Measurements from ENCODE around the gene CSF1R. TPM values are rescaled to one million over a fixed set of nuclear protein-coding genes. Genes with fewer than 3 reads are reported as not detected.

Gene CSF1R
- total RNA-seq, 3 donors from 2014 or later: 9.0 to 39.0 (median 20.4) TPM

DNA sequence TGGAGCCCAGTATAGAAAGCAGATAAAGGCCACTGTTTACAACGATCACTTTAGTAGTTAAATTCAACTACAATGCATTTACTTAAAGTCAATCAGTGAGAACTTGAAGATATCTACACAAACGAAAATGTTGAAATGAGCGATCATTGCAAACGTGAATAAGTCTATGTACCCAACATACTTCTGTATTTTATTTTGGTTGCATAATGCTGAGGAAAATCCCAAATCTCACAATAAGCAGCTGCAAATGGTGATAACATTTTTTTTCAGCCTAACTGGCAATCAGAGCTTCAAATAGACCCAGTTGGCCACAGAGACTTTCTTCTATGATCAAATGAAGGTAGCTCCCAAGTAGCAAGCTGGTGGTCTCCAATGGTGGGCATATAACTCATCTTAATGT lies 37.2 kb upstream of the CSF1R start:
- TF ChIP-seq, protein P1, sequence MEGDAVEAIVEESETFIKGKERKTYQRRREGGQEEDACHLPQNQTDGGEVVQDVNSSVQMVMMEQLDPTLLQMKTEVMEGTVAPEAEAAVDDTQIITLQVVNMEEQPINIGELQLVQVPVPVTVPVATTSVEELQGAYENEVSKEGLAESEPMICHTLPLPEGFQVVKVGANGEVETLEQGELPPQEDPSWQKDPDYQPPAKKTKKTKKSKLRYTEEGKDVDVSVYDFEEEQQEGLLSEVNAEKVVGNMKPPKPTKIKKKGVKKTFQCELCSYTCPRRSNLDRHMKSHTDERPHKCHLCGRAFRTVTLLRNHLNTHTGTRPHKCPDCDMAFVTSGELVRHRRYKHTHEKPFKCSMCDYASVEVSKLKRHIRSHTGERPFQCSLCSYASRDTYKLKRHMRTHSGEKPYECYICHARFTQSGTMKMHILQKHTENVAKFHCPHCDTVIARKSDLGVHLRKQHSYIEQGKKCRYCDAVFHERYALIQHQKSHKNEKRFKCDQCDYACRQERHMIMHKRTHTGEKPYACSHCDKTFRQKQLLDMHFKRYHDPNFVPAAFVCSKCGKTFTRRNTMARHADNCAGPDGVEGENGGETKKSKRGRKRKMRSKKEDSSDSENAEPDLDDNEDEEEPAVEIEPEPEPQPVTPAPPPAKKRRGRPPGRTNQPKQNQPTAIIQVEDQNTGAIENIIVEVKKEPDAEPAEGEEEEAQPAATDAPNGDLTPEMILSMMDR (IDR thresholded peaks at IDR 0.05): no peak
- DNase-seq: no peak
- Histone ChIP-seq H3K9me3 (no peaks in the 10 kb centered on the region), H3K4me1 (ENCODE audit: low read depth) (peaks cover 10% of the 10 kb centered on the region), H3K36me3 (ENCODE audit: low read depth) (no peaks in the 10 kb centered on the region), H3K4me3 (no peak overlapping the region)
- ATAC-seq: no peak
- intact Hi-C loops (cut with DNase I, micrococcal nuclease): no loop called here

DNA sequence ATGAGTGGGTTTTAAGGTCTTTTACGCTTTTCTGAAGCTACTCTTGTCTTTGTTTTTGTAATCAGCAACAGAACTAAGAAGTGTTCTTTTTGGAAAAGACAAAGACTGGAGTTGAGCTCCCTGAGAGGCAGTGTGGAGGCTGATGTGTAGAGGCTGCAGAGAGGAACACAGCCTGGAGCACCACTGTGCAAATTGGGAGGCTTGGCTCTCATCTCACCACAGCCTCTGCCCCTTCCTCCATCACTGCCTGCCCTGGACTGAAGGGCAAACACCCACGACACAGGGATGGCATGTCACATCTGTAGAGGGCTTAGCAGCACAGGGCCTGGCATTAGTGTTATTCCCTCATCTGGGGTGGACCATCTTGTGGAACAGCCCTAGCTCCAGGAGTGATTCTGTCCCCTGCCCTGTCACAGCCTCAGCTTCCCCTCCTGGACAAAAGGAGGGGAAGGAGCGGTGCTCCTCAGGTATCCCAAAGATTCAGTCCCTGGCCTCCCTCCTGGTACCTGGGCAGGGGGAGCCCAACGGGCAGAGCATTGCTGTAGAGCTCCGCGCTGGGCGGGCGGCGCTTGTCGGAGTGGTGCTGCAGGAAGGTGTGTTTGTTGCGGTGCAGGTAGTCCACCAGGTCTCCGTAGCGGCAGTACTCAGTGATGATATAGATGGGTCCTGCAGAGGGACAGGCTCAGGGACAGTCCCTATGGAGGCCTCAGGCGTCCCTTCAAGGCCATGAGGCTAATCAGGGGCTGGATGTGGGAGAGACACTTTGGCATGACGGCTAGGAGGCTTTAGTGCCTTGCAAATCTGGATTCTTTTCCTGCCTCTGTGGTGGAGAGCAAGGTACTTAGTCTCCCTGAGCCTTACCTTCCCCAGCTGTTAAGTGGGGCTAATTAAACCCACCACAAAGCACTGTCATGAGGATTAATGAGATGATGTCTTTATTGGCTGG lies 36.5 kb upstream of the CSF1R start:
- H3K9me3 ChIP-seq: no peaks in the 10 kb centered on the region
- ATAC-seq: peak; percentile 10
- peaks cover 10% of the 10 kb centered on the region for H3K4me1 ChIP-seq (ENCODE audit: low read depth)
- TF ChIP-seq, protein P1 (IDR thresholded peaks at IDR 0.05): no peak
- H3K36me3 ChIP-seq (ENCODE audit: low read depth): no peaks in the 10 kb centered on the region
- H3K4me3 ChIP-seq: no peak overlapping the region
- intact Hi-C loops (cut with DNase I, micrococcal nuclease): no loop called here
- DNase-seq: no peak

DNA sequence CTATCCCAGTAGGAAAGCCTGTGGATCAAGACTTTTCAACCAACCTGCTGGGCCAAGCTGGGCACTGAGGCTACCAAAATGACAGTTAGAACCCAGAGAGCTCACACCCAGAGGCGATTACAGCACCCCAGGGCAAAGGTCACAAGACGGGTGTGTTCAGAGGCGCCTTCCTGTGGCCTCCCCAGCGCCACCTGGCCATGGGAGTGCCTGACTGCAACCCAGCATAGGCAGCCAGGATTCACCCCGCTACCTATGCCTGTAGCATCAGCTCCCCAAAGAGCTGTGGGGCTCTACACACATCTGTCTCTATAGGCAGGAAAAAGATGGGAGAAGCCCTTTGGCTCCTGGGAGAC lies 35.8 kb upstream of the CSF1R start:
- DNase-seq: peak; percentile 86 to 91 (median 87)
- TF ChIP-seq, protein P1 (IDR thresholded peaks at IDR 0.05): peak; percentile 39
- no peak overlapping the region for H3K4me3 ChIP-seq
- H3K4me1 ChIP-seq (ENCODE audit: low read depth): peaks cover 10% of the 10 kb centered on the region
- H3K9me3 ChIP-seq: no peaks in the 10 kb centered on the region
- H3K36me3 ChIP-seq (ENCODE audit: low read depth): no peaks in the 10 kb centered on the region
- intact Hi-C loops (cut with DNase I, micrococcal nuclease): no loop called here
- peak; percentile 96 for ATAC-seq

DNA sequence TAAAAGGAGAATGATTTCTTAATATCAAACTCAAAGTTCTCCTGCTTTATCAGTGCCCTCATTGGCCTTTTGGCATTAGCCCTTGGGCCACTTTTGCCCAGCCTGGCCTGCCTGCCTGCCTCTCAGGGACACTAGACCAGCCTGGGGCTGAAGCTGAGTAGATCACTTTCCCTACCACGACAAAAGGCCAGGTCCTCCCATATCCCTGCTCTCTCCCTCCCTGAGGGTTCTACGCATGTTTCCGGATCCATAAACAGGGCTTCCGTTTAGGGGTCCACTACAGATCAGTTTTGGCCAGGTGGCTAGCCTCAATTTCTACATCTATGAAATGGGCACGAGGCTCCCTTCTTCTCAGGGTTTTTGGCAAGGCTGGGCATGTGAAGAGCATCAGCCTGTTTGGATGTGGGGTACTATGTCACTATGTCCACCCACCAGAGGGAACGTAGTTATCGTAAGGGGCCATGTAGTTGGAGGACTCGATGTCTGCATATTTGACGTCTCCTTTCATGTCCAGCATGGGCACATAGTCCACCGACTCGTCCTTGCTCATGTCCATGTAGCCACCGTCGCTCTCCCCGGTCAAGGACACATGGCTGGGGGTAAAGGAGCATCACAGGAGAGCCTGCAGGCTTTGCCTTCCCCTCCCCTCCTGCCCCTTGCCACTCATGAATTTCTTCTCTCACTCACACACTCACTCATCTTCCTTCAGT lies 35.2 kb upstream of the CSF1R start:
- no peak for DNase-seq
- TF ChIP-seq, protein P1 (IDR thresholded peaks at IDR 0.05): no peak
- no peak overlapping the region for H3K4me3 ChIP-seq
- H3K9me3 ChIP-seq: no peaks in the 10 kb centered on the region
- ATAC-seq: no peak
- no peaks in the 10 kb centered on the region for H3K36me3 ChIP-seq (ENCODE audit: low read depth)
- H3K4me1 ChIP-seq (ENCODE audit: low read depth): peaks cover 10% of the 10 kb centered on the region
- intact Hi-C loops (cut with DNase I, micrococcal nuclease): no loop called here

DNA sequence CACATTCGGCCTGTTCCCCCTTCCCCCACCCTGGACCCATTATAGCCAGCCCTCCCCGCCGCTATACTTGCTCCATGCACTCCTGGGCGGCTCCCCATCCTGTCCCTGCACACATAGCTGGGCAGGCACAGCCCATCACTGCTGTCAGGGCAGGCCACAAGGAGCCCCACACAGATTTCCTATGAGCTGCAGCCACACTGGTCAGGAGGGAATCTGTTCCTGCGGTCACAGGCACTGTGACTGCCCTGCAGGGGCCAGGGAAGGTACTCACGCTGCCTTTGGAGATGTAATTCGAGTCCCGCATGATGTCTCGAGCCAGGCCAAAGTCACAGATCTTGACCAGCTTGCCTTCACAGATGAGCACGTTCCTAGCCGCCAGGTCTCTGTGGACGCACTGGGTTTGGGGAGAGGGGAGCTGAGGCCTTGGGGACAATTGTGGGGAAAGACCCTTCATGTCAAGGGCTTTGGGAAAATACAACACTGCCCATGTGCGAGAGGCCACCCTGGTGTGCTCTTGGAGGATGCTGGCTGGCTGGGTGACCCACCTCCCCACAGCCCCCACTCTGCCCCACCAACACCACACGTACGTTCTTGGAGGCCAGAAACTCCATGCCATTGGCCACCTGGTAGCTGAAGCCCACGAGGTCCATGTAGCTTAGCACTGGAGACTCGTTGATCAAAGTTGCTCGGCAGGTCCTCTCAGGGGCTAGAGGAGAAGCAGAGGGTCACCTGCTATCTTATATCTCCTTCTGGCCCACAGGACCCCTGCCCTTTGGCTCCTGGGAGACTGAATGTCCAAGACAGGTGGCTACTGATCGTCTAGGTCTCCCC lies 34.5 kb upstream of the CSF1R start:
- intact Hi-C loops (cut with DNase I, micrococcal nuclease): no loop called here
- Histone ChIP-seq H3K9me3 (no peaks in the 10 kb centered on the region), H3K36me3 (ENCODE audit: low read depth) (no peaks in the 10 kb centered on the region), H3K4me3 (no peak overlapping the region), H3K4me1 (ENCODE audit: low read depth) (peaks cover 10% of the 10 kb centered on the region)
- TF ChIP-seq, protein P1 (IDR thresholded peaks at IDR 0.05): no peak
- no peak for DNase-seq
- ATAC-seq: no peak

All from mucosa of descending colon (tissue), 3 donors.